NCI-H2227 treated with DMSO at 0.1 percent for 48 hours (cell line): ENCODE data around the gene POLE.

Source experiments
- DNase-seq: peaks from one replicate; lab custom pipeline; 2025; lab: John Stamatoyannopoulos, UW

The POLE gene

GRCh38 chr12:132651444-132652100 is 35.6 kb downstream of the POLE start:
- DNase-seq, result peak; percentile 100

- DNase-seq, result no peak
Observed at GRCh38 chr12:132649226-132649945, 37.8 kb downstream of the POLE start.

GRCh38 chr12:132648616-132649225 is 38.4 kb downstream of the POLE start:
- no peak for DNase-seq

- no peak for DNase-seq
Observed at GRCh38 chr12:132647858-132648257, 39.3 kb downstream of the POLE start.

- no peak for DNase-seq
Observed at GRCh38 chr12:132646850-132647249, 40.3 kb downstream of the POLE start.

- no peak for DNase-seq
Observed at GRCh38 chr12:132642846-132643835, 44.0 kb downstream of the POLE start.

GRCh38 chr12:132641811-132642650 is 45.1 kb downstream of the POLE start:
- no peak for DNase-seq

GRCh38 chr12:132640936-132641335 is 46.2 kb downstream of the POLE start:
- no peak for DNase-seq

GRCh38 chr12:132639956-132640520 is 47.1 kb downstream of the POLE start:
- no peak for DNase-seq

- DNase-seq, result peak; percentile 61
Observed at GRCh38 chr12:132638541-132639408, 48.4 kb downstream of the POLE start.

- no peak for DNase-seq
Observed at GRCh38 chr12:132637811-132638210, 49.3 kb downstream of the POLE start.

- DNase-seq, result no peak
Observed at GRCh38 chr12:132635076-132635955, 51.8 kb downstream of the POLE start.

- DNase-seq, result no peak
Observed at GRCh38 chr12:132634411-132634990, 52.6 kb downstream of the POLE start.

- no peak for DNase-seq
Observed at GRCh38 chr12:132633901-132634300, 53.2 kb downstream of the POLE start.

GRCh38 chr12:132633398-132633797 is 53.7 kb downstream of the POLE start:
- no peak for DNase-seq

- DNase-seq, result no peak
Observed at GRCh38 chr12:132632521-132633228, 54.5 kb downstream of the POLE start.

- no peak for DNase-seq
Observed at GRCh38 chr12:132631666-132632065, 55.5 kb downstream of the POLE start.

GRCh38 chr12:132630672-132631071 is 56.5 kb downstream of the POLE start:
- no peak for DNase-seq
